GM23338 (cell line): ENCODE results near the gene TPCN2.

ENCODE experiments used
- CTCF ChIP-seq, 2 experiments: fragments of 200-600 bp in 1 of 2; sonication (generic) in 1 of 2; conservative IDR thresholded peaks; 2 replicates each; pipeline versions ENCODE4 v1.5.1 to v1.6.1; 2016 to 2017; ENCODE audit warnings: antibody characterized with exemption in 2 of 2, low read depth in 2 of 2, mild to moderate bottlenecking in 2 of 2, moderate library complexity in 1 of 2
- EZH2 ChIP-seq: fragments of 200-600 bp; sonication (generic); IDR thresholded peaks from one replicate; pipeline ENCODE4 v1.8.0; 2017; ENCODE audit warnings: antibody characterized with exemption, mild to moderate bottlenecking, low read depth; ENCODE audit not compliant: unreplicated experiment
- EZH2phosphoT487 ChIP-seq: fragments of 200-600 bp; sonication (generic); IDR thresholded peaks from one replicate; pipeline ENCODE4 v1.8.1; 2018; ENCODE audit warnings: antibody characterized with exemption; ENCODE audit not compliant: unreplicated experiment
- JUNB ChIP-seq: IDR thresholded peaks from one replicate; pipeline ENCODE4 v1.6.1; 2016; ENCODE audit warnings: antibody characterized with exemption; ENCODE audit not compliant: unreplicated experiment
- POLR2AphosphoS5 ChIP-seq: IDR thresholded peaks from 2 replicates; pipeline ENCODE4 v1.6.1; 2016; ENCODE audit warnings: antibody characterized with exemption, low read depth
- ZNF114 ChIP-seq: fragments of 250-450 bp; sonication (Bioruptor Pico); IDR thresholded peaks from 2 replicates; pipeline ENCODE4 v1.5.0; 2020; ENCODE audit warnings: mild to moderate bottlenecking, moderate library complexity
- TF ChIP-seq, protein P1 (sequence below): IDR thresholded peaks from one replicate; pipeline ENCODE4 v1.6.1; 2018; ENCODE audit warnings: antibody characterized with exemption; ENCODE audit not compliant: unreplicated experiment

- TF ChIP-seq, protein P1, sequence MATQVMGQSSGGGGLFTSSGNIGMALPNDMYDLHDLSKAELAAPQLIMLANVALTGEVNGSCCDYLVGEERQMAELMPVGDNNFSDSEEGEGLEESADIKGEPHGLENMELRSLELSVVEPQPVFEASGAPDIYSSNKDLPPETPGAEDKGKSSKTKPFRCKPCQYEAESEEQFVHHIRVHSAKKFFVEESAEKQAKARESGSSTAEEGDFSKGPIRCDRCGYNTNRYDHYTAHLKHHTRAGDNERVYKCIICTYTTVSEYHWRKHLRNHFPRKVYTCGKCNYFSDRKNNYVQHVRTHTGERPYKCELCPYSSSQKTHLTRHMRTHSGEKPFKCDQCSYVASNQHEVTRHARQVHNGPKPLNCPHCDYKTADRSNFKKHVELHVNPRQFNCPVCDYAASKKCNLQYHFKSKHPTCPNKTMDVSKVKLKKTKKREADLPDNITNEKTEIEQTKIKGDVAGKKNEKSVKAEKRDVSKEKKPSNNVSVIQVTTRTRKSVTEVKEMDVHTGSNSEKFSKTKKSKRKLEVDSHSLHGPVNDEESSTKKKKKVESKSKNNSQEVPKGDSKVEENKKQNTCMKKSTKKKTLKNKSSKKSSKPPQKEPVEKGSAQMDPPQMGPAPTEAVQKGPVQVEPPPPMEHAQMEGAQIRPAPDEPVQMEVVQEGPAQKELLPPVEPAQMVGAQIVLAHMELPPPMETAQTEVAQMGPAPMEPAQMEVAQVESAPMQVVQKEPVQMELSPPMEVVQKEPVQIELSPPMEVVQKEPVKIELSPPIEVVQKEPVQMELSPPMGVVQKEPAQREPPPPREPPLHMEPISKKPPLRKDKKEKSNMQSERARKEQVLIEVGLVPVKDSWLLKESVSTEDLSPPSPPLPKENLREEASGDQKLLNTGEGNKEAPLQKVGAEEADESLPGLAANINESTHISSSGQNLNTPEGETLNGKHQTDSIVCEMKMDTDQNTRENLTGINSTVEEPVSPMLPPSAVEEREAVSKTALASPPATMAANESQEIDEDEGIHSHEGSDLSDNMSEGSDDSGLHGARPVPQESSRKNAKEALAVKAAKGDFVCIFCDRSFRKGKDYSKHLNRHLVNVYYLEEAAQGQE, result no peak
- no peak for TF ChIP-seq POLR2AphosphoS5
- no peak for TF ChIP-seq EZH2phosphoT487
- no peak for TF ChIP-seq EZH2
- no peak for TF ChIP-seq CTCF (conservative IDR thresholded peaks at IDR 0.05; ENCODE audit: low read depth in 2 of 2)
- no peak for TF ChIP-seq ZNF114 (CRISPR knock-in tag)
- no peak for TF ChIP-seq JUNB
These were observed 115.1 kb downstream of the TPCN2 start for GRCh38 chr11:69163842-69164241.
